Lung (tissue), 12 donors: Measurements from ENCODE around the gene BTBD19. TPM values are rescaled to one million over a fixed set of nuclear protein-coding genes. Genes with fewer than 3 reads are reported as not detected.
"Not testable (repeated sequence)": the region's sequence is repeated elsewhere in the genome, so short reads cannot be mapped to it uniquely, and the experiment has no call there.

ENCODE experiments used
- ATAC-seq: fragments of 200-7000 bp; cut with Tn5 transposase; one replicate; pipeline ENCODE4 v1.9.1; 2020; ENCODE audit warnings: moderate number of reproducible peaks; ENCODE audit not compliant: insufficient read depth, low FRiP score
- DNase-seq, 3 donors: peaks; one replicate each; pipeline ENCODE4 v3.0.0-alpha.2; 2013 to 2017
- H3K27ac ChIP-seq, 2 donors: one replicate each; pipeline ENCODE4 v1.5.1; 2013; ENCODE audit warnings: mild to moderate bottlenecking in 2 of 2, moderate library complexity in 2 of 2, control low read depth in 1 of 2, inconsistent platforms in 1 of 2, low read depth in 1 of 2, low read length in 1 of 2
- H3K27me3 ChIP-seq, 3 donors: one replicate each; pipeline ENCODE4 v1.5.1; 2013; ENCODE audit warnings: low read length in 2 of 3; ENCODE audit not compliant: control insufficient read depth in 3 of 3, insufficient read depth in 3 of 3
- H3K36me3 ChIP-seq, 4 donors: one replicate each; pipeline ENCODE4 v1.5.1; 2013; ENCODE audit warnings: low read length in 4 of 4, mild to moderate bottlenecking in 1 of 4, moderate library complexity in 1 of 4; ENCODE audit not compliant: control insufficient read depth in 4 of 4, insufficient read depth in 4 of 4
- H3K4me1 ChIP-seq, 5 donors: one replicate each; pipeline ENCODE4 v1.5.1; 2013; ENCODE audit warnings: low read length in 5 of 5, mild to moderate bottlenecking in 2 of 5, moderate library complexity in 1 of 5; ENCODE audit not compliant: control insufficient read depth in 5 of 5, insufficient read depth in 5 of 5
- H3K4me3 ChIP-seq: one replicate; pipeline ENCODE4 v1.5.1; 2013; ENCODE audit warnings: mild to moderate bottlenecking, control low read depth, moderate library complexity
- H3K9ac ChIP-seq, 2 donors: one replicate each; pipeline ENCODE4 v1.5.1; 2013; ENCODE audit warnings: low read length in 2 of 2, control low read depth in 1 of 2; ENCODE audit not compliant: insufficient read depth in 1 of 2
- H3K9me3 ChIP-seq, 4 donors: one replicate each; pipeline ENCODE4 v1.5.1; 2013; ENCODE audit warnings: low read length in 3 of 4, mild to moderate bottlenecking in 1 of 4, moderate library complexity in 1 of 4; ENCODE audit not compliant: control insufficient read depth in 4 of 4, insufficient read depth in 3 of 4
- WGBS, 2 donors: extraction: QIAGEN DNeasy Blood & Tissue Kit; methylation state at CpG; one replicate each; pipeline ENCODE4 v1.1.7; 2013; 5-methylcytosine and 5-hydroxymethylcytosine counted together
- polyA plus RNA-seq, 2 donors: library from polyadenylated mRNA; stranded (reverse); fragments of 200-250 nt; gene quantifications; one replicate each; pipeline ENCODE4 v1.2.1, GENCODE V29; 2013
- total RNA-seq, 2 donors: library from RNA; depleted of rRNA in 1 of 2; stranded (reverse); fragments of >200 nt in 1 of 2; gene quantifications; one replicate each; pipeline ENCODE4 v1.2.1, GENCODE V29; 2014 to 2021
- TF ChIP-seq, protein P1 (sequence below): IDR thresholded peaks from 2 replicates; pipeline ENCODE4 v1.5.1; 2012; ENCODE audit warnings: mild to moderate bottlenecking; ENCODE audit errors: control extremely low read depth, extremely low read depth
- donor health status: control.
- donor health status: control.
- donor health status: Bipolar disorder and iron deficiency.
- donor health status: healthy.
- donor health status: DM: yes; HTN: yes; CAD: no.

BTBD19 gene
- total and polyA plus RNA-seq, 4 donors: 5.6 to 20.0 (median 10.4) TPM

GRCh38 chr1:44790968-44791801 is 17.1 kb upstream of the BTBD19 start:
- TF ChIP-seq, protein P1, sequence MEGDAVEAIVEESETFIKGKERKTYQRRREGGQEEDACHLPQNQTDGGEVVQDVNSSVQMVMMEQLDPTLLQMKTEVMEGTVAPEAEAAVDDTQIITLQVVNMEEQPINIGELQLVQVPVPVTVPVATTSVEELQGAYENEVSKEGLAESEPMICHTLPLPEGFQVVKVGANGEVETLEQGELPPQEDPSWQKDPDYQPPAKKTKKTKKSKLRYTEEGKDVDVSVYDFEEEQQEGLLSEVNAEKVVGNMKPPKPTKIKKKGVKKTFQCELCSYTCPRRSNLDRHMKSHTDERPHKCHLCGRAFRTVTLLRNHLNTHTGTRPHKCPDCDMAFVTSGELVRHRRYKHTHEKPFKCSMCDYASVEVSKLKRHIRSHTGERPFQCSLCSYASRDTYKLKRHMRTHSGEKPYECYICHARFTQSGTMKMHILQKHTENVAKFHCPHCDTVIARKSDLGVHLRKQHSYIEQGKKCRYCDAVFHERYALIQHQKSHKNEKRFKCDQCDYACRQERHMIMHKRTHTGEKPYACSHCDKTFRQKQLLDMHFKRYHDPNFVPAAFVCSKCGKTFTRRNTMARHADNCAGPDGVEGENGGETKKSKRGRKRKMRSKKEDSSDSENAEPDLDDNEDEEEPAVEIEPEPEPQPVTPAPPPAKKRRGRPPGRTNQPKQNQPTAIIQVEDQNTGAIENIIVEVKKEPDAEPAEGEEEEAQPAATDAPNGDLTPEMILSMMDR: no peak
- Histone ChIP-seq H3K27me3 (no peaks in the 10 kb centered on the region), H3K4me3 (no peak overlapping the region), H3K9ac (no peak overlapping the region), H3K4me1 (peaks cover 0 to 2% (median 0%) of the 10 kb centered on the region in 5 donors), H3K9me3 (no peaks in the 10 kb centered on the region), H3K27ac (no peak overlapping the region), H3K36me3 (no peaks in the 10 kb centered on the region)
- 76 to 77% methylated on average over 7 of the region's 7 CpGs for WGBS, 2 donors
- DNase-seq (no peak), ATAC-seq (no peak)

GRCh38 chr1:44792736-44793502 is 15.4 kb upstream of the BTBD19 start:
- DNase-seq: no peak
- H3K9ac ChIP-seq: no peak overlapping the region
- ATAC-seq: no peak

DNA sequence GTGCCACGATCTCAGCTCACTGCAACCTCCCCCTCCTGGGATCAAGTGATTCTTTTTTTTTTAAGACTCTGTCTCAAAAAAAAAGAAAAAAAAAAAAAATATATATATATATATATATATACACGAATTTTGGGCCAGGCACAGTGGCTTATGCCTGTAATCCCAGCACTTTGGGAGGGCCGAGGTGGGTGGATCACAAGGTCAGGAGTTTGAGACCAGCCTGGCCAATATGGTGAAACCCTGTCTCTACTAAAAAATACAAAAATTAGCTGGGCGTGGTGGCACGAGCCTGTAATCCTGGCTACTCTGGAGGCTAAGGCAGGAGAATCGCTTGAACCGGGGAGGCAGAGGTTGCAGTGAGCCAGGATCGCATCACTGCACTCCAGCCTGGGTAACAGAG is 10.4 kb upstream of the BTBD19 start:
- H3K4me1 ChIP-seq: peaks cover 0 to 16% (median 5%) of the 10 kb centered on the region in 5 donors
- H3K27me3 ChIP-seq, H3K4me3 ChIP-seq, ATAC-seq, H3K36me3 ChIP-seq, H3K9me3 ChIP-seq, DNase-seq, H3K27ac ChIP-seq, H3K9ac ChIP-seq: not testable (repeated sequence)
- WGBS, 2 donors: 86 to 92% methylated on average over 8 of the region's 8 CpGs

More at GRCh38 chr1:44792736-44793502, 15.4 kb upstream of the BTBD19 start:
- no peak overlapping the region for H3K4me3 ChIP-seq
- WGBS, 2 donors: 85 to 91% methylated on average over 9 of the region's 9 CpGs
- H3K27ac ChIP-seq: peak overlapping the region in 1 of 2 donors; percentile 11
- H3K4me1 ChIP-seq: no peaks in the 10 kb centered on the region
- H3K27me3 ChIP-seq: no peaks in the 10 kb centered on the region
- H3K9me3 ChIP-seq: no peaks in the 10 kb centered on the region
- no peaks in the 10 kb centered on the region for H3K36me3 ChIP-seq
- TF ChIP-seq, protein P1: no peak
